GM12892 (cell line): ENCODE results near the gene ATP2B3.
A peak's percentile ranks its signal among the peaks of the same experiment; 100 is the strongest.

Experiments used
- DNase-seq: peaks from one replicate; pipeline ENCODE4 v3.0.0; 2011; ENCODE audit not compliant: insufficient read length
- FAIRE-seq: peaks from 2 replicates; lab custom pipeline; 2011; peaks lifted over from hg19 to GRCh38; lab: Jason Lieb, UNC
- POLR2A ChIP-seq: IDR thresholded peaks from 2 replicates; pipeline ENCODE4 v1.6.1; 2011; ENCODE audit warnings: low read depth, low read length, control low read depth
- POLR2AphosphoS5 ChIP-seq: IDR thresholded peaks from 2 replicates; pipeline ENCODE4 v1.6.1; 2011; ENCODE audit warnings: low read depth, low read length, control low read depth
- TAF1 ChIP-seq: IDR thresholded peaks from 2 replicates; pipeline ENCODE4 v1.6.1; 2011; ENCODE audit warnings: low read depth, mild to moderate bottlenecking, control low read depth, low read length, borderline replicate concordance

ATP2B3 gene

GRCh38 chrX:153526042-153526441 lies 8.6 kb downstream of the ATP2B3 start:
- TF ChIP-seq POLR2A = no peak
- no peak for TF ChIP-seq TAF1
- TF ChIP-seq POLR2AphosphoS5 = no peak
- FAIRE-seq (no peak), DNase-seq (no peak)

- no peak for DNase-seq
These were observed 9.4 kb downstream of the ATP2B3 start for GRCh38 chrX:153526801-153527200.

DNA sequence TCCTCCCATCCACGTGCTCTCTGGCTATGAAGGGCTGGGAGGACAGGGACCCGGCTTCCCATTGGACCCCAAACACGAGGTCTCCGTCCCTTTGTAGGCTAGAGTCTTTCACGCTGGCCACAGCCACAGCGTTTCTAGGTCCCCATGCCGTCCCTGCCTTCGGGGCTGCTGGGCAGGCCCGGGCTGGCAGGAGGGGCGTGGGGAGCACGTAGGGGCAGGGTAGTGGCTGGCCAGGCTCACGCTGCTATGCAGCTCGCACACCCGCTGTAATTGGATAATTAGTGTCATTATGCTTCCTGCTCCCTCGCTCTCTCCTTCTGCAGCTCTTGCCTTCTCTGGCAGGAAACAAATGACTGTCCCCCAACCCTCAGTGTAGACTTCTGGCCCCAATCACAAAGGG lies 9.8 kb downstream of the ATP2B3 start:
- FAIRE-seq = no peak
- no peak for DNase-seq
- TF ChIP-seq POLR2A = no peak
- TF ChIP-seq TAF1 = no peak
- TF ChIP-seq POLR2AphosphoS5 = no peak

More at GRCh38 chrX:153526801-153527200, 9.4 kb downstream of the ATP2B3 start:
- FAIRE-seq = no peak
- TF ChIP-seq TAF1 (no peak), POLR2A (no peak), POLR2AphosphoS5 (no peak)

DNA sequence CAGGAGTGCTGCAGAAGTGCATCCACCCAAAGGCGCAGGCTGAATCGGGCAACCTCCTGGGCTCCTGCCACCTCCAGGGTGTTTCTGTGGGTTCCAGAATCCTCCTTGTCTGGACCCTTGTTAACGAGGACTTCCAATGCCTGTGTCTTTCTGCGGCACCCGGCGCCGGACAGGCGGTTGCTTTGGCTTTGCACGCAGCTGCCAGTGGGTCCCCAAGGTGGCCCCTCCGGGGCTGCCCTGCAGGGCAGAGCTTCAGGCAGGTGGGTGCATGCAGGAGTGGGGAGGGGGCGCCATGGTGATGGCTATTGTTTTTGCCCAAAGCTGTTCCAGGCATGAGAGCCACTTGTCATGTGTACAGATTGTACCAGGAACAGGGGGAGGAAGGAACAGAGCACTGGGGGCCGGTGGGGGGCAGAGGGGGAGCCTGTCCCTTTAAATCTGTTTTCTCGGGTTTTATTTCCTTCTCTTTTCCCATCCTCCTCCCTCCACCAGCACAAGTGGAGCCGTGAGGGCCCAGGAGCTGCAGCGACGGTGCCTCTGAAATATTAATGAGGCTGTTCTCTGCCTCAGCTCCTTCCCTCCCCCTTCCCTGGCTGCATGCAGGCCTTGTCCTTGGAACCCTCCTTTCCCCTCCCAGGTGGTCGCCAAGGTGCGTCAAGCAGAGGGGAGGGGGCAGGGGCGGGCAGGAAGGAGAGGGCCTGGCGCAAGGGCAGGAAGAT lies 13.1 kb downstream of the ATP2B3 start:
- TF ChIP-seq POLR2AphosphoS5 (no peak), TAF1 (no peak), POLR2A (no peak)
- FAIRE-seq (no peak), DNase-seq (no peak)

GRCh38 chrX:153533091-153533490 lies 15.6 kb downstream of the ATP2B3 start:
- FAIRE-seq = no peak
- TF ChIP-seq POLR2A (no peak), POLR2AphosphoS5 (no peak)
- DNase-seq = no peak

- no peak for TF ChIP-seq POLR2AphosphoS5
- TF ChIP-seq TAF1 = no peak
- TF ChIP-seq POLR2A = no peak
- FAIRE-seq = no peak
- no peak for DNase-seq
These were observed 19.6 kb downstream of the ATP2B3 start for GRCh38 chrX:153537080-153537479.

DNA sequence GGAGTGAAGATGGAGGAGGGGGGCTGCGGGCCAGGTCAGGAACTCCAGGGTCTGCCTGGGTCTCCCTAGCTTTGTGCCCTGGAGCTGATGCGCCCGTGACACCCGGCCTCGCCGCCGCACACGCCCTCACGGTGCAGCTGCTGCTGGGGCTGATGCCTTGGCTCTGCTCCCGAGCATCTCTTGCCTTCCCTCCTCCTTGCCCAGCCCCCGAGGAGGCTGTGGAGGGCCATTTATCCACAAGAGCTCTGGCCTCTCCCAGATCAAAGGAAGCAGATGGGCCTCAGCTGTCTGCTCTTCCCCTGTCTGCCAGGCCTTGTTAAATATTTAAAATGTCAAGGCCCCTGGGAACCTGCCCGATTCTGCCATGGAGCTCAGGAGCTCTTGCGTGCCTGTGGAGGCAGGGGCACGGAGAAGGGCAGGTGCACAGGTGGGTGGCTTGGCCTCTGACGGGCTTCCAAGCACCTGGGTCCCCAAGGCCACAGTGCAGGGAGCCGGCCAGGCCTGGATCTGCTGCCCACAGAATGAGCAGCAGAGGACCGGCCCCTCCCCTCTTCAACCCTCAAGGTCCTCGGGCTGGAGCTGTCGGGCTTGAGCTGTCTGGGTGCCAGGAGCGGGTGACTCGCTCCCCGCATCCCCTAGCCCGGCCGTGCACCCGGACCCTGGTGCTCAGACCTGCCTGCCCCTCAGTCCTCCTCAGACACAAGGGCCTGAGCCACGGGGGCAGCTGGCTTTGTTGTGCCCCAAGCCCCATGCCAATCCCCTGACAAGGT lies 20.3 kb downstream of the ATP2B3 start:
- TF ChIP-seq POLR2AphosphoS5 = no peak
- no peak for TF ChIP-seq POLR2A
- TF ChIP-seq TAF1 = no peak
- DNase-seq = no peak
- no peak for FAIRE-seq

- no peak for FAIRE-seq
- TF ChIP-seq POLR2AphosphoS5 (no peak), POLR2A (no peak), TAF1 (no peak)
These were observed 21.0 kb downstream of the ATP2B3 start for GRCh38 chrX:153538424-153538823.

GRCh38 chrX:153539171-153539978 lies 21.9 kb downstream of the ATP2B3 start:
- FAIRE-seq = peak; percentile 78
- peak; percentile 69 for DNase-seq
- no peak for TF ChIP-seq POLR2A
- TF ChIP-seq TAF1 = no peak
- TF ChIP-seq POLR2AphosphoS5 = no peak

More at GRCh38 chrX:153538424-153538823, 21.0 kb downstream of the ATP2B3 start:
- DNase-seq = no peak

DNA sequence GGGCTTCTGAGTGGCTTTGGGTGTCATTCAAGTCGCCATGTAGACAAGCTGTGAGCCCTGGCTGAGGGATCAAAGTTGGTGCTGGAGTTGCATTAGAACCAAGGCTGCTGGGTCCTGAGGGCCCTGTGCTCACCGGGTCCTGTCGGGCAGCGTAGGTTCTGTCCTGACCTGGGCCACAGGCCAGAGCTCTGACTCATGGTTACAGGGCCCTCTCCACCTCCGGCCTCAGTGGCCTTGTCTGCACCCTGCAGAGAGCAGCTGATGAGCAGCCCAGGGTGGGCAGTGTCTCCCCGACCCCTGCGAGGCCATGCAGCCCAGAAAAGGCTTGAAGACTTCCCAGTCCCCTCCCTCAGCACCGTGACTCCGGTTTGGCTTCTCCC lies 22.5 kb downstream of the ATP2B3 start:
- no peak for TF ChIP-seq TAF1
- TF ChIP-seq POLR2A = no peak
- TF ChIP-seq POLR2AphosphoS5 = no peak
- FAIRE-seq (no peak), DNase-seq (no peak)

DNA sequence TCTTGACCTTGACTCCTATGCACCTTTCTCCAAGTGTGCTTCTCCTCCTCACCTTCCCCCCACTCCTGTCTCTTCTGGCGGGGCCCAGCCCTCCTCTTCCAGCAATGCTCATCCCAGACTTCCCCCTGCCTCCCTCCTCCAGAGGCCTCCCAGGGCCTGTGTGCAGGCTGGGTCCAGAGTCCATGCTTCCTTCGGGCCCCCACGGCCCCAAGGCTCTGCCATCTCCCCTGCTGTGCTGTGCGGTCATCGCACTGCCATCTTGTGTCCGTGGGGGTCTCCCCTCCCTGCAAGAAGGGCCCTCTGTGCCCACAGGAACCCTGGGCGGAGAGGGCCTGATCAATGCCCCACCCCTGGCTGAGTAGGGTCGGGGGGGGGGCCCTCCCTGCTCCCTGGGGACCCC lies 27.3 kb downstream of the ATP2B3 start:
- TF ChIP-seq POLR2A (no peak), TAF1 (no peak), POLR2AphosphoS5 (no peak)
- DNase-seq = no peak
- no peak for FAIRE-seq

GRCh38 chrX:153546386-153546785 lies 28.9 kb downstream of the ATP2B3 start:
- FAIRE-seq (no peak), DNase-seq (no peak)
- TF ChIP-seq TAF1 = no peak
- TF ChIP-seq POLR2AphosphoS5 = no peak
- no peak for TF ChIP-seq POLR2A
